ENCODE results near the gene MMP10.

Gene MMP10

GRCh38 chr11:102729849-102730815, 50.3 kb downstream of the MMP10 start:
- H3K27ac Mint-ChIP-seq, result no peak overlapping the region
- no peaks in the 10 kb centered on the region for H3K27me3 Mint-ChIP-seq
- no peak for ATAC-seq (replicated peaks)

GRCh38 chr11:102727890-102728289, 52.5 kb downstream of the MMP10 start:
- Mint-ChIP-seq H3K36me3 (no peaks in the 10 kb centered on the region), H3K27ac (no peak overlapping the region), H3K9me3 (no peaks in the 10 kb centered on the region), H3K4me1 (no peaks in the 10 kb centered on the region), H3K4me3 (no peak overlapping the region), H3K27me3 (no peaks in the 10 kb centered on the region)
- ATAC-seq (replicated peaks), result no peak
- DNase-seq, result no peak

More at GRCh38 chr11:102729849-102730815, 50.3 kb downstream of the MMP10 start:
- Mint-ChIP-seq H3K36me3 (no peaks in the 10 kb centered on the region), H3K4me3 (no peak overlapping the region), H3K4me1 (no peaks in the 10 kb centered on the region), H3K9me3 (no peaks in the 10 kb centered on the region)
- DNase-seq, result no peak

DNA sequence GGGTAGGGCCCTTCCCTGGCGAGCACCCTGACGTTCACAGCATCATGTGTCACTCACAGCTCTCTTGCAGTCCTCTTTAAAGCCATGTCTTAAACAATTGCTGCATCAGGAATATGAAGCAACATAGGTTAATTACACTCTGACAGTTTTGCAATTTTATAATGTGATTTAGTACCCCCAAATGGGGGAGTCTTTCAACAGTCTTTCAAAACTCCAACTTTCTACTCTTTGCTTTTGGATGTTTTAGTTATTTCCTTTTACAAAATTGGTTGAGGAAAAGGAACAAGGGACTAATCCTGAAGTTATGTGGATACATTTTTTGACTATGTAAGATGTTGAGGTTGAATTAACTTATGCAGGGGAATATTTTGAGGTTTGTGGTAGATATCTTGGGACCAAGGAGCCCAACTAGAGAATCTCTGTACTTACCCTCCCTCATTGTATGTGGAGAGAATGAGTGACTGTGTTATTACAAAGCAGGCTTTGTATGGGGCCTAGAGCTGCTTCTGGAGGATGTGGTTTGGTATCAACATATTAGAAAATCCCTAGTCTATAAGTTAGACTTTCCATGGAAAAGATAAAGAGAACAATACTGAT, 55.4 kb downstream of the MMP10 start, which contains the start of gene MMP8:
Gene MMP8, minus strand, starts transcription at position 51 of the 597 bp plus-strand sequence. CDS start 99 bp downstream, outside the sequence.
- H3K4me3 Mint-ChIP-seq, result no peak within 1 kb of the TSS
- DNase-seq (no peak), ATAC-seq (replicated peaks) (no peak)
- no peaks in the 10 kb centered on the region for H3K9me3 Mint-ChIP-seq
- peaks cover 0 to 6% of the 10 kb centered on the region in 2 donors for H3K27me3 Mint-ChIP-seq
- no peak within 1 kb of the TSS for H3K27ac Mint-ChIP-seq
- H3K4me1 Mint-ChIP-seq, result no peaks in the 10 kb centered on the region
- H3K36me3 Mint-ChIP-seq, result no peaks in the 10 kb centered on the region

DNA sequence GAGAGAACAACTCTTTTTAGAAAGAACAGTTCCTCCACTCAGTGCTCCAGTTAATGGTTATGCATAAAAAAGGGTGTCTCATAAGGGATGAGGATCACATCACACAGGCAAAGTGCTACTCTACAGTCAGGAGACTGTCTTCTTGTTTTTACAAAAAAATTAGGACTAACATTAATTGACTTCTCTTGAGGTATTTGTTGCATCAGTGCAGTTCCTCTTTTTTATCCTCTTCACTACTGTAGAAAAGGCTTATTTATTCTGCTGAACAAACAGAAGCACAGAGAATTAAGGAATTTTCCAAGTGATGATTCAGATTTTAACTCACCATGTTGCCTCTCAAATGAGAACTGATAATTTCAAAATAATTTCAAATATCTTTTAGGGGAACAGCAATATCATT, 57.6 kb downstream of the MMP10 start:
- Mint-ChIP-seq H3K36me3 (no peaks in the 10 kb centered on the region), H3K27ac (no peak overlapping the region), H3K4me3 (no peak overlapping the region), H3K27me3 (peaks cover 12 to 20% of the 10 kb centered on the region in 2 donors), H3K9me3 (no peaks in the 10 kb centered on the region), H3K4me1 (no peaks in the 10 kb centered on the region)
- DNase-seq (no peak), ATAC-seq (replicated peaks) (no peak)
